Lung (tissue), 12 donors: ENCODE data around the gene GPX3. TPM values are rescaled to one million over a fixed set of nuclear protein-coding genes. Genes with fewer than 3 reads are reported as not detected.

Source experiments
- ATAC-seq: fragments of 200-7000 bp; cut with Tn5 transposase; one replicate; pipeline ENCODE4 v1.9.1; 2020; ENCODE audit warnings: moderate number of reproducible peaks; ENCODE audit not compliant: insufficient read depth, low FRiP score
- DNase-seq, 3 donors: peaks; one replicate each; pipeline ENCODE4 v3.0.0-alpha.2; 2013 to 2017
- H3K27ac ChIP-seq, 2 donors: one replicate each; pipeline ENCODE4 v1.5.1; 2013; ENCODE audit warnings: mild to moderate bottlenecking in 2 of 2, moderate library complexity in 2 of 2, control low read depth in 1 of 2, inconsistent platforms in 1 of 2, low read depth in 1 of 2, low read length in 1 of 2
- H3K27me3 ChIP-seq, 3 donors: one replicate each; pipeline ENCODE4 v1.5.1; 2013; ENCODE audit warnings: low read length in 2 of 3; ENCODE audit not compliant: control insufficient read depth in 3 of 3, insufficient read depth in 3 of 3
- H3K36me3 ChIP-seq, 4 donors: one replicate each; pipeline ENCODE4 v1.5.1; 2013; ENCODE audit warnings: low read length in 4 of 4, mild to moderate bottlenecking in 1 of 4, moderate library complexity in 1 of 4; ENCODE audit not compliant: control insufficient read depth in 4 of 4, insufficient read depth in 4 of 4
- H3K4me1 ChIP-seq, 5 donors: one replicate each; pipeline ENCODE4 v1.5.1; 2013; ENCODE audit warnings: low read length in 5 of 5, mild to moderate bottlenecking in 2 of 5, moderate library complexity in 1 of 5; ENCODE audit not compliant: control insufficient read depth in 5 of 5, insufficient read depth in 5 of 5
- H3K4me3 ChIP-seq: one replicate; pipeline ENCODE4 v1.5.1; 2013; ENCODE audit warnings: mild to moderate bottlenecking, control low read depth, moderate library complexity
- H3K9ac ChIP-seq, 2 donors: one replicate each; pipeline ENCODE4 v1.5.1; 2013; ENCODE audit warnings: low read length in 2 of 2, control low read depth in 1 of 2; ENCODE audit not compliant: insufficient read depth in 1 of 2
- H3K9me3 ChIP-seq, 4 donors: one replicate each; pipeline ENCODE4 v1.5.1; 2013; ENCODE audit warnings: low read length in 3 of 4, mild to moderate bottlenecking in 1 of 4, moderate library complexity in 1 of 4; ENCODE audit not compliant: control insufficient read depth in 4 of 4, insufficient read depth in 3 of 4
- WGBS, 2 donors: extraction: QIAGEN DNeasy Blood & Tissue Kit; methylation state at CpG; one replicate each; pipeline ENCODE4 v1.1.7; 2013; 5-methylcytosine and 5-hydroxymethylcytosine counted together
- polyA plus RNA-seq, 2 donors: library from polyadenylated mRNA; stranded (reverse); fragments of 200-250 nt; gene quantifications; one replicate each; pipeline ENCODE4 v1.2.1, GENCODE V29; 2013
- total RNA-seq, 2 donors: library from RNA; depleted of rRNA in 1 of 2; stranded (reverse); fragments of >200 nt in 1 of 2; gene quantifications; one replicate each; pipeline ENCODE4 v1.2.1, GENCODE V29; 2014 to 2021
- TF ChIP-seq, protein P1 (sequence below): IDR thresholded peaks from 2 replicates; pipeline ENCODE4 v1.5.1; 2012; ENCODE audit warnings: mild to moderate bottlenecking; ENCODE audit errors: control extremely low read depth, extremely low read depth
- donor health status: control.
- donor health status: control.
- donor health status: Bipolar disorder and iron deficiency.
- donor health status: healthy.
- donor health status: DM: yes; HTN: yes; CAD: no.

Gene GPX3
- total and polyA plus RNA-seq, 4 donors: 99.0 to 1,457 (median 826) TPM

DNA sequence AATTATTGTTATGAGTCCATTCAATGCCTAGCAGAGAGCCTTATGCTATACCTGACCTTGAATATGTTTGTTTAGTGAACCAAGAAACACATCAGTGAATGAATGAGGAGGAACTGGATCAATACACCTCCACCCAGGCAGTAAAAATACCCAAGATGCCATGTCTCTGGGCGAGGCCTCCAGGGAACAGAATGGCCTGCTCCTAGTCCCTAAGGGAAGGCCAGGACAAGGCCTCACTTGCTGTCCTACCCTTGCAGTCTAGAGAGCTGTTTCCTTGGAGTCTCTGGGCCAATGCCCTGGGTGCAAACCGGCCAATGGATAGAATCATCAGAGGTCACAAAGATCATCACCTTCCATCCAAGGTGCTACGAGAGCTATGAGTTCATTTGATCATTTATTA is 34.3 kb downstream of the GPX3 start:
- Histone ChIP-seq H3K9ac (no peak overlapping the region), H3K27ac (no peak overlapping the region), H3K27me3 (no peaks in the 10 kb centered on the region), H3K4me3 (no peak overlapping the region), H3K36me3 (peaks cover 3 to 61% (median 20%) of the 10 kb centered on the region in 4 donors), H3K9me3 (no peaks in the 10 kb centered on the region), H3K4me1 (peaks cover 0 to 13% (median 0%) of the 10 kb centered on the region in 5 donors)
- DNase-seq: no peak
- no peak for ATAC-seq
- WGBS, 2 donors: 90 to 91% methylated on average over 3 of the region's 3 CpGs
- TF ChIP-seq, protein P1, sequence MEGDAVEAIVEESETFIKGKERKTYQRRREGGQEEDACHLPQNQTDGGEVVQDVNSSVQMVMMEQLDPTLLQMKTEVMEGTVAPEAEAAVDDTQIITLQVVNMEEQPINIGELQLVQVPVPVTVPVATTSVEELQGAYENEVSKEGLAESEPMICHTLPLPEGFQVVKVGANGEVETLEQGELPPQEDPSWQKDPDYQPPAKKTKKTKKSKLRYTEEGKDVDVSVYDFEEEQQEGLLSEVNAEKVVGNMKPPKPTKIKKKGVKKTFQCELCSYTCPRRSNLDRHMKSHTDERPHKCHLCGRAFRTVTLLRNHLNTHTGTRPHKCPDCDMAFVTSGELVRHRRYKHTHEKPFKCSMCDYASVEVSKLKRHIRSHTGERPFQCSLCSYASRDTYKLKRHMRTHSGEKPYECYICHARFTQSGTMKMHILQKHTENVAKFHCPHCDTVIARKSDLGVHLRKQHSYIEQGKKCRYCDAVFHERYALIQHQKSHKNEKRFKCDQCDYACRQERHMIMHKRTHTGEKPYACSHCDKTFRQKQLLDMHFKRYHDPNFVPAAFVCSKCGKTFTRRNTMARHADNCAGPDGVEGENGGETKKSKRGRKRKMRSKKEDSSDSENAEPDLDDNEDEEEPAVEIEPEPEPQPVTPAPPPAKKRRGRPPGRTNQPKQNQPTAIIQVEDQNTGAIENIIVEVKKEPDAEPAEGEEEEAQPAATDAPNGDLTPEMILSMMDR: no peak

- Histone ChIP-seq H3K27ac (no peak overlapping the region), H3K9ac (no peak overlapping the region), H3K4me3 (no peak overlapping the region), H3K36me3 (peaks cover 0 to 60% (median 22%) of the 10 kb centered on the region in 4 donors), H3K27me3 (no peaks in the 10 kb centered on the region), H3K9me3 (no peaks in the 10 kb centered on the region), H3K4me1 (peaks cover 0 to 19% (median 0%) of the 10 kb centered on the region in 5 donors)
- TF ChIP-seq, protein P1: no peak
- no peak for ATAC-seq
- 79 to 89% methylated on average over 6 of the region's 6 CpGs for WGBS, 2 donors
- DNase-seq: no peak
Measured at GRCh38 chr5:151055336-151055735, 34.9 kb downstream of the GPX3 start.

DNA sequence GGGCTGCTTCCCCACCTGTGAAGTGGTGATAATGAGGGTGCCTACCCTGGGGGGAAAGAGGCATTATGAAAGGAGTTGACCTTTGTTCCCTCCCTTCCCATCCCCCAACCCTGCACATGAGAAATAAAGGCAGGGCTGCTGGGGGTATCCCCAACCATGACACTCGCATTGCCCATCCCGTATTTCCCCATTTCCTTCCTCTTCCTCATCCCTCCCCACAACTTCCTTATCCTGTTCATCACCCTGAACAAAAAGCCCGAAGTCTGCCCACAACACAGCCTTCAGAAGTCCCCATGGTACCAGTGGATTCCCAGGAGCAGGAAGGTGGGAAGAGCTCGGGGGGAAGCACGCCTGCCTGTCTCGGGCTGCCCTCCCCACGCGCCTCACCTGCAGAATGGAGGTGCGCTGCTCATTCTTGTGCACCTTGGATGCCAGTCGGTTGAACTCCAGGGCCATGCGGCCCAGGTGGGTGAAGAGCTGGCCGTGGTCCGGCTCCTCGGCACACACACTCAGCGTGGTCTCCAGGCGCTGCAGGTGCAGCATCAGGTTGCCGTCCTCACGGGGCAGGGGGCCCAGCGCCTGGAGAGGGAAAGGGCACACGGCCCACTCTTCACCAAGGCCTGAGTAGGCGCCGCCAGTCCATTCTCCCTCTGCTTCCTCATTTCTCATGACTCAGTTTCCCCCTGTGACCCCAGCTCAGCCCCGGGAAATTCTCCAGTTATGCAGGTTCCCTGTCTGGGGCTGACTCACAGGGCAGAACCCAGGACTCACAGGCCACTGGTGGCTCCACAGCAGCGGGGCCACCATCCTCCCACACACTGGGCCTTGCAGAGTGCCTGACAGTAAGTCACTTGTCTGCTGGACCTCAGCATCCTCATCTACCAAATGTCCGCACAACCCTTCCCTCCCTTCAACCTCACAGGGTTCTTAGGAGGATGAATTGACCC is 36.3 kb downstream of the GPX3 start:
- H3K27ac ChIP-seq: no peak overlapping the region
- no peaks in the 10 kb centered on the region for H3K9me3 ChIP-seq
- H3K4me1 ChIP-seq: peaks cover 0 to 28% (median 0%) of the 10 kb centered on the region in 5 donors
- no peak overlapping the region for H3K4me3 ChIP-seq
- no peak for DNase-seq
- TF ChIP-seq, protein P1: no peak
- H3K27me3 ChIP-seq: no peaks in the 10 kb centered on the region
- 76 to 88% methylated on average over 25 of the region's 25 CpGs for WGBS, 2 donors
- no peak overlapping the region for H3K9ac ChIP-seq
- peaks cover 0 to 66% (median 24%) of the 10 kb centered on the region in 4 donors for H3K36me3 ChIP-seq
- ATAC-seq: no peak
